Esophagus squamous epithelium (tissue), 5 donors: ENCODE results near the gene MYL1. TPM values are rescaled to one million over a fixed set of nuclear protein-coding genes. Genes with fewer than 3 reads are reported as not detected.

Experiments
- DNase-seq: peaks from one replicate; lab custom pipeline; 2025; lab: John Stamatoyannopoulos, UW
- H3K27ac ChIP-seq, 4 donors: fragments of 200-600 bp; sonication (generic); one replicate each; pipeline ENCODE4 v1.5.1; 2016 to 2019; ENCODE audit warnings: mild to moderate bottlenecking in 1 of 4
- H3K27me3 ChIP-seq, 4 donors: fragments of 200-600 bp; sonication (generic); 1 replicate in 3 of 4; 2 replicates in 1 of 4; pipeline versions ENCODE4 v1.5.1 to v1.6.0; 2017 to 2021; ENCODE audit warnings: antibody characterized with exemption in 1 of 4
- H3K36me3 ChIP-seq, 3 donors: fragments of 200-600 bp; sonication (generic); one replicate each; pipeline ENCODE4 v1.5.1; 2016 to 2019
- H3K4me1 ChIP-seq, 3 donors: fragments of 200-600 bp; sonication (generic); one replicate each; pipeline ENCODE4 v1.5.1; 2017 to 2019
- H3K4me3 ChIP-seq, 4 donors: fragments of 200-600 bp; sonication (generic); 1 replicate in 3 of 4; 2 replicates in 1 of 4; pipeline ENCODE4 v1.5.1; 2016 to 2019; ENCODE audit warnings: mild to moderate bottlenecking in 2 of 4, moderate library complexity in 1 of 4
- H3K9me3 ChIP-seq, 3 donors: fragments of 200-600 bp; sonication (generic); one replicate each; pipeline ENCODE4 v1.5.1; 2016 to 2019
- CTCF ChIP-seq, 6 experiments: fragments of 450-650 bp in 4 of 6; fragments of 200-600 bp in 2 of 6; sonication (generic) in 2 of 6; IDR thresholded peaks; one replicate each; pipeline ENCODE4 v1.5.1; 2016 to 2019; ENCODE audit warnings: antibody characterized with exemption in 6 of 6, mild to moderate bottlenecking in 4 of 6, moderate library complexity in 4 of 6
- POLR2A ChIP-seq, 4 donors: fragments of 450-650 bp; IDR thresholded peaks; one replicate each; pipeline ENCODE4 v1.6.1; 2017; ENCODE audit warnings: antibody characterized with exemption in 4 of 4, mild to moderate bottlenecking in 4 of 4, moderate library complexity in 3 of 4
- WGBS, 2 donors: methylation state at CpG; one replicate each; pipeline ENCODE4 v1.1.5; 2018; 5-methylcytosine and 5-hydroxymethylcytosine counted together
- intact Hi-C: fragments of 100-400 bp; cut with DNase I; formaldehyde crosslinking; loops from one replicate; pipeline ENCODE4 v1.15.0; 2022
- total RNA-seq, 4 donors: library from RNA; depleted of rRNA; stranded (reverse); fragments of >200 nt; gene quantifications; one replicate each; pipeline ENCODE4 v1.1.0, GENCODE V29; 2016
- donor health status: DM: yes; HTN: yes; CAD: no.

MYL1 gene
- total RNA-seq, 4 donors from 2014 or later = not detected

GRCh38 chr2:210299866-210300373, 15.1 kb downstream of the MYL1 start:
- H3K36me3 ChIP-seq = no peaks in the 10 kb centered on the region
- intact Hi-C loops = no loop called here
- no peaks in the 10 kb centered on the region for H3K9me3 ChIP-seq
- 62 to 71% methylated on average over 3 of the region's 3 CpGs for WGBS, 2 donors
- TF ChIP-seq POLR2A (IDR thresholded peaks at IDR 0.05) (no peak), CTCF (IDR thresholded peaks at IDR 0.05) (no peak)
- H3K27me3 ChIP-seq = no peaks in the 10 kb centered on the region
- H3K4me3 ChIP-seq = no peak overlapping the region
- H3K4me1 ChIP-seq = no peaks in the 10 kb centered on the region
- no peak overlapping the region for H3K27ac ChIP-seq
- DNase-seq = no peak

- TF ChIP-seq CTCF (IDR thresholded peaks at IDR 0.05) = no peak
- no peak for TF ChIP-seq POLR2A (IDR thresholded peaks at IDR 0.05)
- intact Hi-C loops = no loop called here
- H3K4me3 ChIP-seq = no peak overlapping the region
Measured at GRCh38 chr2:210288408-210288807, 26.6 kb downstream of the MYL1 start.

GRCh38 chr2:210287301-210287700, 27.7 kb downstream of the MYL1 start:
- H3K9me3 ChIP-seq = no peaks in the 10 kb centered on the region
- TF ChIP-seq CTCF (IDR thresholded peaks at IDR 0.05) (no peak), POLR2A (IDR thresholded peaks at IDR 0.05) (no peak)
- H3K36me3 ChIP-seq = no peaks in the 10 kb centered on the region
- no peak overlapping the region for H3K27ac ChIP-seq
- no peaks in the 10 kb centered on the region for H3K4me1 ChIP-seq
- no peaks in the 10 kb centered on the region for H3K27me3 ChIP-seq
- no peak for DNase-seq
- intact Hi-C loops = no loop called here
- no peak overlapping the region for H3K4me3 ChIP-seq

More at GRCh38 chr2:210288408-210288807, 26.6 kb downstream of the MYL1 start:
- H3K36me3 ChIP-seq = no peaks in the 10 kb centered on the region
- H3K27me3 ChIP-seq = no peaks in the 10 kb centered on the region
- H3K9me3 ChIP-seq = no peaks in the 10 kb centered on the region
- no peak for DNase-seq
- H3K4me1 ChIP-seq = no peaks in the 10 kb centered on the region
- 56 to 66% methylated on average over 2 of the region's 2 CpGs for WGBS, 2 donors
- no peak overlapping the region for H3K27ac ChIP-seq

GRCh38 chr2:210286123-210286680, 28.8 kb downstream of the MYL1 start:
- H3K27me3 ChIP-seq = no peaks in the 10 kb centered on the region
- H3K4me3 ChIP-seq = no peak overlapping the region
- intact Hi-C loops = no loop called here
- TF ChIP-seq POLR2A (IDR thresholded peaks at IDR 0.05) = no peak
- TF ChIP-seq CTCF (IDR thresholded peaks at IDR 0.05) = no peak
- no peaks in the 10 kb centered on the region for H3K36me3 ChIP-seq
- DNase-seq = no peak
- no peak overlapping the region for H3K27ac ChIP-seq
- no peaks in the 10 kb centered on the region for H3K9me3 ChIP-seq
- H3K4me1 ChIP-seq = no peaks in the 10 kb centered on the region

GRCh38 chr2:210277133-210277532, 37.8 kb downstream of the MYL1 start:
- Histone ChIP-seq H3K27me3 (no peaks in the 10 kb centered on the region), H3K4me1 (no peaks in the 10 kb centered on the region), H3K36me3 (no peaks in the 10 kb centered on the region), H3K27ac (no peak overlapping the region), H3K9me3 (no peaks in the 10 kb centered on the region), H3K4me3 (no peak overlapping the region)
- no peak for DNase-seq
- intact Hi-C loops = no loop called here
- 81 to 93% methylated on average over 1 of the region's 1 CpG for WGBS, 2 donors
- no peak for TF ChIP-seq CTCF (IDR thresholded peaks at IDR 0.05)
- no peak for TF ChIP-seq POLR2A (IDR thresholded peaks at IDR 0.05)
